Measurements from ENCODE around the gene WNK2.

DNA sequence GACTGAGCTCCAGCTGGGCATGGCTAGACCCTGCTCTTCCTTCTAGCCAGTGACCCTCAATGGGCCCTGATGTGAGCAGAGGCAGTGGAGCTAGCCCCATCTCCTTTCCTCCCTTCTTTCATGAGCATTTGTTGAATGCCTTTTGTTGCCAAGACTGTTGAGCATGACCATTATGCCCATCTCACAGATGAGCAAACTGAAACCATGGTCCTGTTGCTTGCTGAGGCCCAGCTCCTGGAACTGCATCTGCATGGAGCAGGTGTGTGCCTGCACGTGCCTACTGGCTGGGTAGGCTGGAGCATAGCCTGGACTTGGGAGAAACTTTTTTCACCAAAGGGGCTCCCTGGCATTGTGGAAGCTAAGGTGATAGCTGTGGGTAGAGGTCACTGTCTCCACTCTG lies 3.0 kb upstream of the WNK2 start:
- TF ChIP-seq, protein P1, sequence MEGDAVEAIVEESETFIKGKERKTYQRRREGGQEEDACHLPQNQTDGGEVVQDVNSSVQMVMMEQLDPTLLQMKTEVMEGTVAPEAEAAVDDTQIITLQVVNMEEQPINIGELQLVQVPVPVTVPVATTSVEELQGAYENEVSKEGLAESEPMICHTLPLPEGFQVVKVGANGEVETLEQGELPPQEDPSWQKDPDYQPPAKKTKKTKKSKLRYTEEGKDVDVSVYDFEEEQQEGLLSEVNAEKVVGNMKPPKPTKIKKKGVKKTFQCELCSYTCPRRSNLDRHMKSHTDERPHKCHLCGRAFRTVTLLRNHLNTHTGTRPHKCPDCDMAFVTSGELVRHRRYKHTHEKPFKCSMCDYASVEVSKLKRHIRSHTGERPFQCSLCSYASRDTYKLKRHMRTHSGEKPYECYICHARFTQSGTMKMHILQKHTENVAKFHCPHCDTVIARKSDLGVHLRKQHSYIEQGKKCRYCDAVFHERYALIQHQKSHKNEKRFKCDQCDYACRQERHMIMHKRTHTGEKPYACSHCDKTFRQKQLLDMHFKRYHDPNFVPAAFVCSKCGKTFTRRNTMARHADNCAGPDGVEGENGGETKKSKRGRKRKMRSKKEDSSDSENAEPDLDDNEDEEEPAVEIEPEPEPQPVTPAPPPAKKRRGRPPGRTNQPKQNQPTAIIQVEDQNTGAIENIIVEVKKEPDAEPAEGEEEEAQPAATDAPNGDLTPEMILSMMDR (IDR thresholded peaks at IDR 0.05; ENCODE audit: low read depth, low read length): no peak
- TF ChIP-seq POLR2A (IDR thresholded peaks at IDR 0.05; ENCODE audit: extremely low read depth, insufficient read length): no peak
